Measurements from ENCODE around the gene HSPA12A.

Gene HSPA12A

DNA sequence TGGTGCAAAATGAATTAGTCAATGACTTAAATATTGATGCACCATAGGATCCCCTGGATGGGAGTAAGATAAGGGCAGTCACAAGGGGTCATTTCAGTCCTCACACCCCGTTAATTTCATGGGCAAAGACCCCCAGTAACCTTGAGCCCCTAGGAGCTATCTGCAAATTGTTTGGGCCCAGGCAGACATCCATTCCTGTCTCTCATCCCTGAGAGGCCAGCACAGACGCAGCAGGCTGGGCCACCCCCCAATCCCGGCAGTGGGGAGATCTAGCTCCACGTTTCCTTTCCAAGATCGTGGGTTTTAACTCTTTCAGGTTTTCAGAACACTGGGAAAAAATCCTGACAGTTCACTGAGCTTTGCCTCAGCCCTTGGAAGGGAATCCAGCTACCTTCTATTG is 81.5 kb downstream of the HSPA12A start:
- no peak for TF ChIP-seq CTCF (IDR thresholded peaks at IDR 0.05; ENCODE audit: low read depth, low read length)
- no peak for DNase-seq (ENCODE audit: extremely low read depth, low read depth)

DNA sequence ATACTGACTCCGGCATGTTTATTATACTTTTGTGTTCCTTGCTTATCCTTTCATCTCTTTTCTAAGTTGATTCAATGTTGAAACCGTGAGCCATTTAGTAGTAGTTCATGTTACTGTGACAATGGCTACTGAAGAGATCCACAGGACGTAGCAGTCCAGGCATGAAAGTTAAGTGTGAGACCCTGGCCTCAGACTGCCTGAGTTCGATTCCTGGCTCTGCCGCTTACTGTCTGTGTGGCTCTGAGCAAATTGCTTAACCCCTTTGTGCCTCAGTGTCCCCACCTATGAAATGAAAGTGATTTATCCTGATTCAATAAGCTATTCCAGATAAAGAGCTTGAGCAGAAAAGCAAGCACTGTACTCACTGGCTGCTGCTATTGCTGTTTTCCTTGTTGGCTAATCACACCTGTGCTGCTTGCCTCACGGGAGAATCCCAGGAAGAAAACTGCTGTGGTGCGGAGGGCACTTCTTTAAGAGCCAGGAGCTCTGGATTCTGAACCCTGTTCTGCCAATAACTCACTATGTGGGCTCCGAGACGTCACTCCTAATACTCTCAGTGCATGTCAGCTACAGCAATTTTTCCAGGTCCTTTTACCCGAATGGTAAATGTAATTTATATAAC is 83.2 kb downstream of the HSPA12A start:
- TF ChIP-seq CTCF (IDR thresholded peaks at IDR 0.05; ENCODE audit: low read depth, low read length), result no peak
- DNase-seq (ENCODE audit: extremely low read depth, low read depth), result no peak

GRCh38 chr10:116657863-116658551 is 84.4 kb downstream of the HSPA12A start:
- no peak for DNase-seq (ENCODE audit: extremely low read depth, low read depth)
- no peak for TF ChIP-seq CTCF (IDR thresholded peaks at IDR 0.05; ENCODE audit: low read depth, low read length)

DNA sequence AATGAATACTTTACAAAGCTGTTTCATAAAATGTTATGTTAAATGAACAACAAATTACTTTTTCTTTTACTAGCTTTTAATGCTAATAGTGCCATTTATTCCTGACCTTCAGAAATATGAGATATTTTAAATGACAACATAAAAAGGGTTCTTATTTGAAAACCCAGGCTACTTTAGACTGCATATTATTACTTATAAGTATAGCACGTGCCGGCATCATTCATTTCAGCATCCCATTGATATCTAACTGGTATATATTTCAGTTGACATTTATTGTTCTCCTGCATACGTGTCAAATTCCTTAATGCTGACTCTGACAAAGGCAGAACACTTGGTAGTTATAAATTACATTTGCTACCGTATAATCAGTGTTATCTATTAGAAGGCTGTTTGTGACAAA is 86.3 kb downstream of the HSPA12A start:
- no peak for TF ChIP-seq CTCF (IDR thresholded peaks at IDR 0.05; ENCODE audit: low read depth, low read length)
- no peak for DNase-seq (ENCODE audit: extremely low read depth, low read depth)

- DNase-seq (ENCODE audit: extremely low read depth, low read depth), result no peak
- TF ChIP-seq CTCF (IDR thresholded peaks at IDR 0.05; ENCODE audit: low read depth, low read length), result no peak
Measured at GRCh38 chr10:116655568-116655967, 86.8 kb downstream of the HSPA12A start.

GRCh38 chr10:116654816-116655215 is 87.5 kb downstream of the HSPA12A start:
- peak; percentile 6 for TF ChIP-seq CTCF (IDR thresholded peaks at IDR 0.05; ENCODE audit: low read depth, low read length)
- DNase-seq (ENCODE audit: extremely low read depth, low read depth), result no peak

- DNase-seq (ENCODE audit: extremely low read depth, low read depth), result no peak
- TF ChIP-seq CTCF (IDR thresholded peaks at IDR 0.05; ENCODE audit: low read depth, low read length), result no peak
Measured at GRCh38 chr10:116653885-116654284, 88.5 kb downstream of the HSPA12A start.

Data from AG09319 (cell line).